ENCODE data around the gene TANGO2. TPM values are rescaled to one million over a fixed set of nuclear protein-coding genes. Genes with fewer than 3 reads are reported as not detected.

TANGO2 gene
- total and polyA plus RNA-seq, 2 of the 8 experiments (the other 6 are each of a cell fraction or from before 2014, with no cell fraction given), result 10.1 to 18.4 TPM

DNA sequence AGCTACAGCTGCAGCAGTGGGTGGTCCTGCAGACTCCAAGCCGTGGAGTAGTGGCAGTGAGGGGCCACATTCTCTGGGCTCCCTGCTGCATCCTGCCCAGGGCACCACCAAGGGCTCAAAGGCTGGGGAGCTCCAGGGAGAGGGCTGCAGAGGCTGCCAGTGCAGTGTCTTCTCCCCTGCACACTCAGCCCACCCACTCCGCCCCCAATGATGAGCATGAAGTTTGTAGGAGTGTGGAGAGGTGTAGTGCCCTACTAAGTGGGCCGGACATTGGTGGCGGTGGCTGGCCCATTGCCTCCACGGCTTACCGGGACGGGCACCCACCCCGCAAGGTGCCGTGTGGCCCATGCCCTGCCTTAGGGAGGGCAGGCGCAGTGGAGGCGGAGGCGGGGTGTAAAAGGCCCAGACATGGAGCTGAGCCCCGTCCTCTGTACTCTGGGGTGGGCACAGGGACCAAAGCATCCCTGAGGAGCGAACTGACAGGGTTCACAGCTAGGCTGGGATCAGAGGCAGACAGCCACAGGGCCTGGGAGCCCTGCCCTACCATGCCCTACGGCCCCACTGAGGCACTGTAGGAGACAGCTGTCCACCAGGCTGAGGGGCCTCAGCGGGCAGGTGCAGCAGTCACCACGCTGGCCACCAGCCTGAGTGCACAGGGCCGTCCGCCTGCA is 23.2 kb upstream of the TANGO2 start (continued):
- no peak for TF ChIP-seq SIX5 (IDR thresholded peaks at IDR 0.05; ENCODE audit: low read depth, low read length)
- TF ChIP-seq CTBP2 (IDR thresholded peaks at IDR 0.05; ENCODE audit: borderline replicate concordance, insufficient read depth, insufficient read length, low read length), result no peak
- no peak for TF ChIP-seq CBX5 (IDR thresholded peaks at IDR 0.05; ENCODE audit: low read depth, low read length)
- TF ChIP-seq JUN (IDR thresholded peaks at IDR 0.05; ENCODE audit: low read depth, low read length), result no peak
- no peak for TF ChIP-seq NANOG (IDR thresholded peaks at IDR 0.05; ENCODE audit: insufficient read depth, low read depth, low read length, poor library complexity, severe bottlenecking)
- TF ChIP-seq CREB1 (IDR thresholded peaks at IDR 0.05), result no peak
- TF ChIP-seq MAFK (IDR thresholded peaks at IDR 0.05; ENCODE audit: low read depth, low read length), result no peak
- no peak for TF ChIP-seq SIN3A (conservative IDR thresholded peaks at IDR 0.05 in 1 of 2, IDR thresholded peaks at IDR 0.05 in 1 of 2; ENCODE audit: low read depth in 1 of 2, low read length in 2 of 2)
- no peak for TF ChIP-seq CHD2 (IDR thresholded peaks at IDR 0.05; ENCODE audit: low read length)
- no peak for TF ChIP-seq SIRT6 (IDR thresholded peaks at IDR 0.05; ENCODE audit: low read length)

Data from H1 (cell line).